SIG-M5 (cell line): ENCODE measurements around the gene RAPGEFL1.
"Not testable (repeated sequence)": the region's sequence is repeated elsewhere in the genome, so short reads cannot be mapped to it uniquely, and the experiment has no call there.

Experiments
- DNase-seq: peaks from one replicate; lab custom pipeline; 2025; lab: John Stamatoyannopoulos, UW

Gene RAPGEFL1

GRCh38 chr17:40174514-40174913 is 2.8 kb upstream of the RAPGEFL1 start:
- DNase-seq: no peak

GRCh38 chr17:40175928-40176753 is 1.1 kb upstream of the RAPGEFL1 start:
- no peak for DNase-seq

GRCh38 chr17:40176754-40177110 is 538 bp upstream of the RAPGEFL1 start:
- DNase-seq: no peak

GRCh38 chr17:40178021-40178601 is 841 bp downstream of the RAPGEFL1 start:
- DNase-seq: no peak

GRCh38 chr17:40178660-40179059 is 1.4 kb downstream of the RAPGEFL1 start:
- no peak for DNase-seq

GRCh38 chr17:40179923-40180659 is 2.8 kb downstream of the RAPGEFL1 start:
- DNase-seq: no peak

- no peak for DNase-seq
Observed at GRCh38 chr17:40180694-40181093, 3.4 kb downstream of the RAPGEFL1 start.

GRCh38 chr17:40181205-40181604 is 3.9 kb downstream of the RAPGEFL1 start:
- DNase-seq: no peak

- no peak for DNase-seq
Observed at GRCh38 chr17:40182606-40183005, 5.3 kb downstream of the RAPGEFL1 start.

- no peak for DNase-seq
Observed at GRCh38 chr17:40187238-40187637, 10.0 kb downstream of the RAPGEFL1 start.

GRCh38 chr17:40188694-40189093 is 11.4 kb downstream of the RAPGEFL1 start:
- DNase-seq: no peak

GRCh38 chr17:40190197-40191021 is 13.1 kb downstream of the RAPGEFL1 start:
- DNase-seq: no peak

- DNase-seq: no peak
Observed at GRCh38 chr17:40191237-40192208, 14.3 kb downstream of the RAPGEFL1 start.

- no peak for DNase-seq
Observed at GRCh38 chr17:40192961-40193360, 15.7 kb downstream of the RAPGEFL1 start.

- no peak for DNase-seq
Observed at GRCh38 chr17:40194821-40195220, 17.6 kb downstream of the RAPGEFL1 start.

GRCh38 chr17:40197550-40197949 is 20.3 kb downstream of the RAPGEFL1 start:
- DNase-seq: no peak

GRCh38 chr17:40197965-40198456 is 20.7 kb downstream of the RAPGEFL1 start:
- not testable (repeated sequence) for DNase-seq

- no peak for DNase-seq
Observed at GRCh38 chr17:40198576-40198975, 21.3 kb downstream of the RAPGEFL1 start.

- no peak for DNase-seq
Observed at GRCh38 chr17:40203131-40203530, 25.9 kb downstream of the RAPGEFL1 start.

- not testable (repeated sequence) for DNase-seq
Observed at GRCh38 chr17:40206193-40206592, 28.9 kb downstream of the RAPGEFL1 start.
